Skeletal muscle tissue (tissue), 4 donors: ENCODE results near the gene FOLR1. TPM values are rescaled to one million over a fixed set of nuclear protein-coding genes. Genes with fewer than 3 reads are reported as not detected.
A peak's percentile ranks its signal among the peaks of the same experiment; 100 is the strongest.
"Not testable (repeated sequence)": the region's sequence is repeated elsewhere in the genome, so short reads cannot be mapped to it uniquely, and the experiment has no call there.

Source experiments
- H3K27ac ChIP-seq: one replicate; pipeline ENCODE4 v1.7.0; 2013; ENCODE audit warnings: mild to moderate bottlenecking, low read depth, low read length, inconsistent platforms
- H3K27me3 ChIP-seq, 3 donors: one replicate each; pipeline ENCODE4 v1.7.0; 2013; ENCODE audit warnings: low read length in 3 of 3; ENCODE audit not compliant: control insufficient read depth in 3 of 3, insufficient read depth in 3 of 3
- H3K36me3 ChIP-seq, 3 donors: one replicate each; pipeline ENCODE4 v1.7.0; 2013; ENCODE audit warnings: low read length in 3 of 3; ENCODE audit not compliant: control insufficient read depth in 3 of 3, insufficient read depth in 3 of 3
- H3K4me1 ChIP-seq, 3 donors: one replicate each; pipeline ENCODE4 v1.7.0; 2013; ENCODE audit warnings: low read length in 3 of 3, mild to moderate bottlenecking in 3 of 3; ENCODE audit not compliant: control insufficient read depth in 3 of 3, insufficient read depth in 3 of 3
- H3K4me3 ChIP-seq, 3 donors: one replicate each; pipeline ENCODE4 v1.7.0; 2013; ENCODE audit warnings: low read length in 3 of 3
- H3K9ac ChIP-seq, 3 donors: one replicate each; pipeline ENCODE4 v1.7.0; 2013; ENCODE audit warnings: low read length in 3 of 3, mild to moderate bottlenecking in 3 of 3, moderate library complexity in 2 of 3, low read depth in 1 of 3
- H3K9me3 ChIP-seq, 3 donors: one replicate each; pipeline ENCODE4 v1.7.0; 2013; ENCODE audit warnings: low read length in 3 of 3; ENCODE audit not compliant: control insufficient read depth in 3 of 3
- total RNA-seq: library from RNA; depleted of rRNA; stranded (reverse); fragments of >200 nt; gene quantifications from one replicate; pipeline ENCODE4 v1.2.3, GENCODE V29; 2014
- donor health status: Osteomylitis.

Gene FOLR1
- total RNA-seq, 1 donor from 2014 or later, result 1.0 TPM

- H3K27ac ChIP-seq, result no peak overlapping the region
- no peak overlapping the region for H3K4me3 ChIP-seq
- H3K9ac ChIP-seq, result no peak overlapping the region
- no peaks in the 10 kb centered on the region for H3K36me3 ChIP-seq
- no peaks in the 10 kb centered on the region for H3K27me3 ChIP-seq
- no peaks in the 10 kb centered on the region for H3K9me3 ChIP-seq
- no peaks in the 10 kb centered on the region for H3K4me1 ChIP-seq
These were observed 11.2 kb downstream of the FOLR1 start for GRCh38 chr11:72203163-72203562.

- Histone ChIP-seq H3K4me1 (no peaks in the 10 kb centered on the region), H3K4me3 (no peak overlapping the region), H3K27me3 (no peaks in the 10 kb centered on the region), H3K27ac (no peak overlapping the region), H3K36me3 (no peaks in the 10 kb centered on the region), H3K9me3 (peaks cover 0 to 3% (median 0%) of the 10 kb centered on the region in 3 donors), H3K9ac (no peak overlapping the region)
These were observed 12.9 kb downstream of the FOLR1 start for GRCh38 chr11:72204886-72205285.

GRCh38 chr11:72206794-72207193, 14.9 kb downstream of the FOLR1 start:
- H3K36me3 ChIP-seq, H3K4me3 ChIP-seq, H3K27me3 ChIP-seq: not testable (repeated sequence)

GRCh38 chr11:72208281-72208680, 16.3 kb downstream of the FOLR1 start:
- Histone ChIP-seq H3K4me3 (no peak overlapping the region), H3K36me3 (no peaks in the 10 kb centered on the region), H3K9me3 (peaks cover 0 to 3% (median 0%) of the 10 kb centered on the region in 3 donors), H3K9ac (no peak overlapping the region), H3K27ac (no peak overlapping the region), H3K27me3 (no peaks in the 10 kb centered on the region), H3K4me1 (no peaks in the 10 kb centered on the region)

More at GRCh38 chr11:72206794-72207193, 14.9 kb downstream of the FOLR1 start:
- not testable (repeated sequence) for H3K9me3 ChIP-seq, H3K27ac ChIP-seq, H3K9ac ChIP-seq, H3K4me1 ChIP-seq

GRCh38 chr11:72209101-72209500, 17.2 kb downstream of the FOLR1 start:
- Histone ChIP-seq H3K9ac (no peak overlapping the region), H3K27me3 (no peaks in the 10 kb centered on the region), H3K27ac (no peak overlapping the region), H3K4me1 (no peaks in the 10 kb centered on the region), H3K4me3 (no peak overlapping the region), H3K36me3 (no peaks in the 10 kb centered on the region), H3K9me3 (peaks cover 0 to 3% (median 0%) of the 10 kb centered on the region in 3 donors)

GRCh38 chr11:72216638-72217037, 24.7 kb downstream of the FOLR1 start, which contains the start of gene FOLR2:
FOLR2 (plus strand) TSS chr11:72216794; CDS start chr11:72218585, 1,791 bp downstream.
- no peaks in the 10 kb centered on the region for H3K36me3 ChIP-seq
- no peaks in the 10 kb centered on the region for H3K27me3 ChIP-seq
- no peak within 1 kb of the TSS for H3K9ac ChIP-seq
- H3K27ac ChIP-seq, result peak within 1 kb of the TSS; percentile 30
- H3K9me3 ChIP-seq, result no peaks in the 10 kb centered on the region
- peak within 1 kb of the TSS in 1 of 3 donors; percentile 14 for H3K4me3 ChIP-seq
- no peaks in the 10 kb centered on the region for H3K4me1 ChIP-seq

GRCh38 chr11:72217841-72218240, 25.9 kb downstream of the FOLR1 start:
- H3K36me3 ChIP-seq, result no peaks in the 10 kb centered on the region
- peak overlapping the region; percentile 30 for H3K27ac ChIP-seq
- no peaks in the 10 kb centered on the region for H3K27me3 ChIP-seq
- H3K4me1 ChIP-seq, result peaks cover 7 to 9% (median 9%) of the 10 kb centered on the region in 3 donors
- no peaks in the 10 kb centered on the region for H3K9me3 ChIP-seq
- no peak overlapping the region for H3K9ac ChIP-seq
- H3K4me3 ChIP-seq, result no peak overlapping the region

GRCh38 chr11:72218251-72218745, 26.4 kb downstream of the FOLR1 start:
- Histone ChIP-seq H3K9ac (no peak overlapping the region), H3K36me3 (no peaks in the 10 kb centered on the region), H3K4me3 (peak overlapping the region in 2 of 3 donors; percentile 13 to 27), H3K27ac (no peak overlapping the region), H3K4me1 (peaks cover 9 to 10% (median 9%) of the 10 kb centered on the region in 3 donors), H3K9me3 (no peaks in the 10 kb centered on the region), H3K27me3 (no peaks in the 10 kb centered on the region)

GRCh38 chr11:72220696-72221363, 28.9 kb downstream of the FOLR1 start:
- H3K9me3 ChIP-seq, result no peaks in the 10 kb centered on the region
- no peaks in the 10 kb centered on the region for H3K27me3 ChIP-seq
- peaks cover 15 to 19% (median 17%) of the 10 kb centered on the region in 3 donors for H3K4me1 ChIP-seq
- H3K27ac ChIP-seq, result no peak overlapping the region
- no peak overlapping the region for H3K4me3 ChIP-seq
- H3K9ac ChIP-seq, result no peak overlapping the region
- no peaks in the 10 kb centered on the region for H3K36me3 ChIP-seq

GRCh38 chr11:72221386-72222075, 29.6 kb downstream of the FOLR1 start:
- Histone ChIP-seq H3K4me3 (no peak overlapping the region), H3K36me3 (peaks cover 0 to under 1% (median 0%) of the 10 kb centered on the region in 3 donors), H3K9ac (peak overlapping the region in 1 of 3 donors; percentile 33), H3K4me1 (peaks cover 16 to 23% (median 18%) of the 10 kb centered on the region in 3 donors), H3K27ac (no peak overlapping the region), H3K9me3 (no peaks in the 10 kb centered on the region), H3K27me3 (no peaks in the 10 kb centered on the region)
